SU-DHL-6 (cell line): ENCODE measurements around the gene RBM25.
"Not testable (repeated sequence)": the region's sequence is repeated elsewhere in the genome, so short reads cannot be mapped to it uniquely, and the experiment has no call there.

Experiments
- H2AFZ ChIP-seq: fragments of 200-600 bp; sonication (generic); 2 replicates; pipeline ENCODE4 v1.6.1; 2014; ENCODE audit warnings: low read depth, mild to moderate bottlenecking, moderate library complexity, mixed read lengths, antibody characterized with exemption, low read length; ENCODE audit not compliant: severe bottlenecking
- H3F3A ChIP-seq: fragments of 200-600 bp; shearing (Covaris generic); 2 replicates; pipeline ENCODE4 v1.6.0; 2016; ENCODE audit warnings: antibody characterized with exemption, mild to moderate bottlenecking; ENCODE audit not compliant: insufficient read depth
- H3K27ac ChIP-seq: fragments of 200-600 bp; sonication (generic); 2 replicates; pipeline ENCODE4 v1.5.1; 2016; ENCODE audit warnings: low read depth, mild to moderate bottlenecking, low read length, moderate library complexity, mixed read lengths
- H3K27me3 ChIP-seq: fragments of 200-600 bp; sonication (generic), shearing (Covaris generic); 2 replicates; pipeline ENCODE4 v1.6.0; 2014; ENCODE audit warnings: mild to moderate bottlenecking, low read length
- H3K36me3 ChIP-seq: fragments of 200-600 bp; sonication (generic); 2 replicates; pipeline ENCODE4 v1.6.1; 2014; ENCODE audit warnings: mild to moderate bottlenecking, low read length, mixed read lengths
- H3K4me2 ChIP-seq: fragments of 300-600, 200-600 bp; shearing (Covaris generic), sonication (generic); 2 replicates; pipeline ENCODE4 v1.6.0; 2014; ENCODE audit warnings: low read length, low read depth, mild to moderate bottlenecking; ENCODE audit not compliant: poor library complexity, severe bottlenecking
- H3K4me3 ChIP-seq: fragments of 200-600 bp; sonication (generic); 2 replicates; pipeline ENCODE4 v1.5.1; 2014; ENCODE audit warnings: antibody characterized with exemption, low read length, mild to moderate bottlenecking, mixed read lengths; ENCODE audit not compliant: insufficient read depth, poor library complexity, severe bottlenecking
- H3K79me2 ChIP-seq: fragments of 200-600 bp; sonication (generic); 2 replicates; pipeline ENCODE4 v1.6.1; 2014; ENCODE audit warnings: mild to moderate bottlenecking, low read length, moderate library complexity; ENCODE audit not compliant: insufficient read depth
- H3K9ac ChIP-seq: fragments of 200-600 bp; sonication (generic); 2 replicates; pipeline ENCODE4 v1.7.0; 2014; ENCODE audit warnings: mild to moderate bottlenecking, low read length
- H3K9me2 ChIP-seq: fragments of 200-600 bp; sonication (generic); replicated peaks from 2 replicates; pipeline ENCODE4 v1.6.1; 2014; ENCODE audit warnings: low read length; ENCODE audit not compliant: insufficient read depth
- H3K9me3 ChIP-seq: fragments of 200-600 bp; sonication (generic); 2 replicates; pipeline ENCODE4 v1.6.1; 2014; ENCODE audit warnings: low read length, mixed read lengths; ENCODE audit not compliant: insufficient read depth
- H4K20me1 ChIP-seq: fragments of 200-600 bp; sonication (generic); 2 replicates; pipeline ENCODE4 v1.6.1; 2014; ENCODE audit warnings: low read depth, mild to moderate bottlenecking, antibody characterized with exemption, low read length, moderate library complexity, mixed read lengths
- EZH2phosphoT487 ChIP-seq: fragments of 200-600 bp; sonication (generic), shearing (Covaris generic); conservative IDR thresholded peaks from 2 replicates; pipeline ENCODE4 v1.6.1; 2018; ENCODE audit warnings: mild to moderate bottlenecking, antibody characterized with exemption, low read length, moderate library complexity, mixed read lengths
- TF ChIP-seq, protein P1 (sequence below): fragments of 200-600 bp; sonication (generic); IDR thresholded peaks from one replicate; pipeline ENCODE4 v1.5.1; 2017; ENCODE audit warnings: antibody characterized with exemption, mild to moderate bottlenecking, low read length, moderate library complexity; ENCODE audit not compliant: insufficient read depth, poor library complexity, severe bottlenecking

The RBM25 gene

DNA sequence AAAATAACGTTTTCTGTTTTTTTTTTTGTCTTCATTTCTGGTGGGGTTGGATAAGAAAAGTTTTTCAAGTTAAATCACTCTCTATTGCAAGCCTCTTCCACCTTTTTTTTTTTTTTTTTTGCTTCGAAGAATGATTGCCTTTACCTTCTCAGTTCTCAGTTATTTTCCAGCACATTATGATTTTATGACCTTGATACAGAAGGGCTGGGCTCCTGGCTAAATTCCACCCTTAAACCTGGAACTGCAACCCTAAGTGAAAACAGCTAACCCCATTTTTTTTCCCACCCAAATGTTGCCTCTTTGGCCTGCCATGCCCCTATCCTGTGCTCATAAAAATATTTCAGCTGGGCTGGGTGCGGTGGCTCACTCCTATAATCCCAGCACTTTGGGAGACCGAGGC is 109.4 kb downstream of the RBM25 start:
- H3K4me3 ChIP-seq = no peak overlapping the region
- no peak overlapping the region for H3K27ac ChIP-seq
- H3K4me2 ChIP-seq = no peak overlapping the region
- H3K79me2 ChIP-seq = no peaks in the 10 kb centered on the region
- H2AFZ ChIP-seq = no peak overlapping the region
- peaks cover 3% of the 10 kb centered on the region; the same call in 1 of the 2 replicates for H3K36me3 ChIP-seq
- no peaks in the 10 kb centered on the region for H3F3A ChIP-seq
- no peak overlapping the region for H3K9ac ChIP-seq
- H3K27me3 ChIP-seq = no peaks in the 10 kb centered on the region
- no peak for TF ChIP-seq EZH2phosphoT487
- TF ChIP-seq, protein P1, sequence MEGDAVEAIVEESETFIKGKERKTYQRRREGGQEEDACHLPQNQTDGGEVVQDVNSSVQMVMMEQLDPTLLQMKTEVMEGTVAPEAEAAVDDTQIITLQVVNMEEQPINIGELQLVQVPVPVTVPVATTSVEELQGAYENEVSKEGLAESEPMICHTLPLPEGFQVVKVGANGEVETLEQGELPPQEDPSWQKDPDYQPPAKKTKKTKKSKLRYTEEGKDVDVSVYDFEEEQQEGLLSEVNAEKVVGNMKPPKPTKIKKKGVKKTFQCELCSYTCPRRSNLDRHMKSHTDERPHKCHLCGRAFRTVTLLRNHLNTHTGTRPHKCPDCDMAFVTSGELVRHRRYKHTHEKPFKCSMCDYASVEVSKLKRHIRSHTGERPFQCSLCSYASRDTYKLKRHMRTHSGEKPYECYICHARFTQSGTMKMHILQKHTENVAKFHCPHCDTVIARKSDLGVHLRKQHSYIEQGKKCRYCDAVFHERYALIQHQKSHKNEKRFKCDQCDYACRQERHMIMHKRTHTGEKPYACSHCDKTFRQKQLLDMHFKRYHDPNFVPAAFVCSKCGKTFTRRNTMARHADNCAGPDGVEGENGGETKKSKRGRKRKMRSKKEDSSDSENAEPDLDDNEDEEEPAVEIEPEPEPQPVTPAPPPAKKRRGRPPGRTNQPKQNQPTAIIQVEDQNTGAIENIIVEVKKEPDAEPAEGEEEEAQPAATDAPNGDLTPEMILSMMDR = no peak
- no peaks in the 10 kb centered on the region for H3K9me2 ChIP-seq
- no peaks in the 10 kb centered on the region for H4K20me1 ChIP-seq
- no peaks in the 10 kb centered on the region for H3K9me3 ChIP-seq

DNA sequence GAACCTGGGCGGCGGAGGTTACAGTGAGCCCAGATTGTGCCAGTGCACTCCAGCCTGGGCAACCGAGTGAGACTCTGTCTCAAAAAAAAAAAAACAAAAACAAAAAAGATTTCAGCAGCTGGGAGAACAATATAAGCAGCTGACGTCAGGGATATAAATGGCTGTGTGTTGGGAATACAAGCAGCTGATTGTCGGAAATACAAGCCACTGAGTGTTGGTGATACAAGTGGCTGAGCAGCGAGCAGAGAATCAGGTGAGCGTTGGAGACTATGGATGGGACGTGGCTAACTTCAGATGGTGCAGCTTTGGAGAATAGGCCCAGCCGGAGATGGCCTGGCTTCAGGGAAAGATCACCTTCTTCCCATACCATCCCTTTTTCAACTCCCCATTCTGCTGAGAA is 109.9 kb downstream of the RBM25 start:
- no peaks in the 10 kb centered on the region for H3K79me2 ChIP-seq
- no peaks in the 10 kb centered on the region for H3F3A ChIP-seq
- no peak overlapping the region for H3K9ac ChIP-seq
- H3K27ac ChIP-seq = no peak overlapping the region
- no peaks in the 10 kb centered on the region for H3K27me3 ChIP-seq
- TF ChIP-seq, protein P1 = no peak
- TF ChIP-seq EZH2phosphoT487 = no peak
- no peak overlapping the region for H2AFZ ChIP-seq
- H3K4me2 ChIP-seq = no peak overlapping the region
- no peaks in the 10 kb centered on the region for H3K9me3 ChIP-seq
- no peak overlapping the region for H3K4me3 ChIP-seq
- H4K20me1 ChIP-seq = no peaks in the 10 kb centered on the region
- peaks cover 3% of the 10 kb centered on the region; the same call in 1 of the 2 replicates for H3K36me3 ChIP-seq
- no peaks in the 10 kb centered on the region for H3K9me2 ChIP-seq

DNA sequence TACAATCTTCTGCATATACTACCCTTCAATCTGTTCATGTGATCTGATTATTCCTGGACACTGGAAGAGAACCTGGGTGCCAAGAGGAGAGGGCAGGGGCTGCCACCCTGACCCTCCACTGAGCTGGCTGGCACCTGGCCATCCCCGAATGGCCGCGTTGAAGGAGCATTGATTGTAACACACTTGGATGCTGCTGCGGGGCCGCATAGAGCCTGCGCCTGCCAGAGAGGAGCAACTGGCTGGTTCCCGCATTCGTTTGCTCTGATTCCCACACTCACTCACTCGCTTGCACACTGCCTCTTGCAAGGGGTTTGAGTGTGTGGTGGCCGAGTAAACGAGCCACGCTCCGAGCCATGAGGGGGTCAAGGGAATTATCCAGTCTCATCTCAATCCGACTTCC is 110.4 kb downstream of the RBM25 start:
- Histone ChIP-seq H3K27ac (no peak overlapping the region), H4K20me1 (no peaks in the 10 kb centered on the region), H3K79me2 (no peaks in the 10 kb centered on the region), H3K9me3 (no peaks in the 10 kb centered on the region), H3F3A (no peaks in the 10 kb centered on the region), H3K4me3 (no peak overlapping the region), H3K9me2 (no peaks in the 10 kb centered on the region), H3K36me3 (peaks cover 3% of the 10 kb centered on the region; the same call in 1 of the 2 replicates), H3K9ac (no peak overlapping the region), H3K27me3 (no peaks in the 10 kb centered on the region), H2AFZ (no peak overlapping the region), H3K4me2 (no peak overlapping the region)
- TF ChIP-seq EZH2phosphoT487 = no peak
- TF ChIP-seq, protein P1 = no peak

DNA sequence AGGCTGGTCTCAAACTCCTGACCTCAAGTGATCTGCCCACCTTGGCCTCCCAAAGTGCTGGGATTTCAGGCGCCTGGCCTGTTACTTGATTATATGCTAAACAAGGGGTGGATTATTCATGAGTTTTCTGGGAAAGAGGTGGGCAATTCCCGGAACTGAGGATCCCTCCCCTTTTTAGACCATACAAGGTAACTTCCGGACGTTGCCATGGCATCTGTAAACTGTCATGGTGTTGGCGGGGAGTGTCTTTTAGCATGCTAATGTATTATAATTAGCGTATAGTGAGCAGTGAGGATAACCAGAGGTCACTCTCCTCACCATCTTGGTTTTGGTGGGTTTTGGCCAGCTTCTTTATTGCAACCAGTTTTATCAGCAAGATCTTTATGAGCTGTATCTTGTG is 111.5 kb downstream of the RBM25 start:
- not testable (repeated sequence) for H4K20me1 ChIP-seq, H3K27me3 ChIP-seq, H3K79me2 ChIP-seq, H3K9me3 ChIP-seq, H3K9me2 ChIP-seq, H3K36me3 ChIP-seq, H3K9ac ChIP-seq, H3K4me3 ChIP-seq, H3K27ac ChIP-seq, H2AFZ ChIP-seq, H3K4me2 ChIP-seq, H3F3A ChIP-seq
